Regular cardiac myocyte (primary cell): ENCODE results near the gene LRRC42. TPM values are rescaled to one million over a fixed set of nuclear protein-coding genes. Genes with fewer than 3 reads are reported as not detected.

Experiments used
- total RNA-seq: library from RNA; depleted of rRNA; stranded (reverse); fragments of >200 nt; gene quantifications from 2 replicates; pipeline ENCODE4 v1.2.3, GENCODE V29; 2014

LRRC42 gene
- 26.5 and 29.6 TPM in 2 replicates for total RNA-seq

DNA sequence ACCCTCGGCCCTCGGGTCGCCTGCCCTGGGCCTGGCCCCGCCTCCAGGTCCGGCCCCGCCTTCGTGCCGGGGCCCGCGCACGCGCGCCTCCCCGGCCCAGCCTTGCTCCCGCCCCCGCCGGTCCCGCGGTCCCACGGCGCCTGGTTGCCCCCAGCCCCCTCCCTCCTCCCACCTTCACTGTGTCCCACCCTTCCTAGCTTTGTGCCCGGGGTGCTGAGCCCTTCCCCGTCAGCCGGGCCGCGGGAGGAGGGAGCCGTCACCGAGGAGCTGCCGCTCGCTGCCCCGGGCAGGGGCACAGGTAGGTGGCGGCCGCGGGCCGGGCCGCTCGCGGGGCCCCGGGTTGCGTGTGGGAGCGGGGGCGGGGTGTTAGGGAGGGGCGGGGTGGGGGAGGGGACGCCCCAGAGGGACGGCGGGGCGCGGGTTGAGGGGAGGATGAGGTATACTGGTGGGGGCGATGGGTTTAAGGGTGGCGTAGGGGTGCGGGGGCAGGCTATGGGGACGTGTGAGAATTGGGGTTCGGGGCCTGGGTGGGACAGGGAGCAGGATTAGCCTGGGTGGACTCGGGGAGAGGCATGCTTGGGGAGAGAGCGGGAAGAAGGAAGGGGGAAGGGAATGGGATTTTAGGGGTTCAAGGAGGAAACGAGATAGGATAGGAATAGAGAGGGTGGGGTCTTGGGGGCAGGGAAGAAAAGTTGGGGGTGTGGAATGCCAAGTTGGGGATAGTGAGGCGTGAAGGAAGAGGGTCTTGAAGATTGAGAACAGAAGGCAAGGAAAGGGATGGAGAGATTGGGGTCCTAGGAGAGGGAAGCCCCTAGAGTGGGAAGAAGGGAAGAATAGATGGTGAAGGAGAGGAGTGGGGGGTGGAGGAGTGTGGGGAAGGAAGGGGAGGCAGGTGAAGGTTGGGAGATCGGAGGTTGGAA, at the start of gene LRRC42:
Gene LRRC42 (plus strand): TSS at position 99 of the 920 bp plus-strand sequence. CDS start 5,650 bp downstream, outside the sequence.

DNA sequence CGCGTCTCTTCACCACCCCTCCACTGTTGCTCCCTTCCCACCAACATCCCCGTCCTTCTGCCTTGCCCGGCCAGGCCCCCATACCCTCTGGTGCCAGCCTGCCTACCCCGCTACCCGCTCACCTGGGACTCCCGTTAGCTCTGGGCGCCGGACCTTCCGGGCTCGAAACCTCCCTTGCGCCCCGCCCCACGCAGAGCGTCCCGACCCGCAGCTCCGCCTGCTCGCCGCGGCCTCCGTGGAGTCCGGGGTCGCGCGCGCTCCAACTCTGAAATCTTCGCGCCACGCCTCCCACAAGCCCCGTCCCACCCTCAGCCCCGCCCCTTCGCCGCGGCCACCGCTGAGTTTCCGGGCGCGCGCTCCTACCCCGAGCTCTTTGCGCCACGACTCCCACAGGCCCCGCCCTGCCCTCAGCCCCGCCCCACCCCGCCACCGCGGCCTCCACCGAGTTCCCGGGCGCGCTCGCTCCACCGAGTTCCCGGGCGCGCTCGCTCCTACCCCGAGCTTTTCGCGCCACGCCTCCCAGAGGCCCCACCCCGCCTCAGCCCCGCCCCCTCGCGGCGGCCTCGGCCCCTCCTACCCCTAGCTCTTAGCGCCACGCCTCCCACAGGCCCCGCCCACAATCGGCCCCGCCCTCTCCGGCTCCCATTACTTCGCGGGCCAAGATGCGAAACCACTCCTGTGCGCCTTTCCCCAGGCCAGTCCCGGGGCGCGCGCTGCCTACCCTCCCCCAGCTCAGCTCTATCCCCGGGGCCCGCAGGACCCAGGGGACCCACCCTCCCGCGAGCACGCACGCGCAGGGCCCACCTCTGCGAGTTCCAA, 508 bp upstream of the LRRC42 start, which contains the start of gene IFT25:
Gene IFT25 (minus strand): TSS at position 267 of the 819 bp plus-strand sequence. CDS start 5,617 bp downstream, outside the sequence.

Other genes with a start within 250 kb of the LRRC42 start
- gene GLIS1, start 207.2 kb upstream of the LRRC42 start, total RNA-seq: 0.19 and 0.56 TPM in 2 replicates
- gene NDC1, start 108.1 kb upstream of the LRRC42 start, total RNA-seq: 15.5 and 43.1 TPM in 2 replicates
- gene YIPF1, start 56.6 kb upstream of the LRRC42 start, total RNA-seq: 20.5 and 20.9 TPM in 2 replicates
- not detected in 2 replicates for gene DIO1, start 52.2 kb upstream of the LRRC42 start, total RNA-seq
- 19.2 and 24.0 TPM in 2 replicates for gene IFT25, start 651 bp upstream of the LRRC42 start, total RNA-seq
- gene LDLRAD1, start 71.8 kb downstream of the LRRC42 start, total RNA-seq: not detected in 2 replicates
- 200 and 645 TPM in 2 replicates for gene TMEM59, start 106.9 kb downstream of the LRRC42 start, total RNA-seq
- 3.1 and 3.6 TPM in 2 replicates for gene TCEANC2, start 107.3 kb downstream of the LRRC42 start, total RNA-seq
- not detected in 2 replicates for gene CDCP2, start 206.7 kb downstream of the LRRC42 start, total RNA-seq